Adrenal gland (tissue), 5 donors: Measurements from ENCODE around the gene CACNA1D.

Experiments used
- POLR2A ChIP-seq, 2 donors: fragments of 450-650 bp; IDR thresholded peaks; one replicate each; pipeline ENCODE4 v1.6.1; 2017; ENCODE audit warnings: antibody characterized with exemption in 2 of 2, mild to moderate bottlenecking in 2 of 2, moderate library complexity in 1 of 2
- TF ChIP-seq, protein P1 (sequence below), 6 experiments: fragments of 450-650 bp in 4 of 6; fragments of 200-600 bp in 2 of 6; sonication (generic) in 1 of 6; IDR thresholded peaks; 1 replicate in 5 of 6; 2 replicates in 1 of 6; pipeline versions ENCODE4 v1.5.1 to v1.8.0; 2016 to 2021; ENCODE audit warnings: antibody characterized with exemption in 6 of 6, mild to moderate bottlenecking in 2 of 6, moderate library complexity in 1 of 6
- donor health status: DM: no; HTN: no; CAD: no.

DNA sequence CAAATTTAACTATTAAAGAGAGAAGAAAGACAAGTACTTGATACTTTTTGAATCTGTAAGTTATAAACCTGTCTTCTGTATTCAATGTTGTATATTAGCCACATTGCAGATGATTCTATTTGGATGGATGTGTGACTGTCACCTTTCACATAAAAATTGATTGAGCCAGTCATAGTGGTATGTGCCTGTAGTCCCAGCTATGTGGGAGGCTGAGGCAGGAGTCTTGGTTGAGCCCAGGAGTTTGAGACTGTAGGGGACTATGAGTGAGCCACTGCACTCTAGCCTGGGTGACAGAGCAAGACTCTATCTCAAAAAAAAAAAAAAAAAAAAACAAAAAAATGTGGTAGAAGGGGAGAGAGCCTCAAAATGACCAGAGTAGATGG is 12.3 kb downstream of the CACNA1D start:
- TF ChIP-seq, protein P1, sequence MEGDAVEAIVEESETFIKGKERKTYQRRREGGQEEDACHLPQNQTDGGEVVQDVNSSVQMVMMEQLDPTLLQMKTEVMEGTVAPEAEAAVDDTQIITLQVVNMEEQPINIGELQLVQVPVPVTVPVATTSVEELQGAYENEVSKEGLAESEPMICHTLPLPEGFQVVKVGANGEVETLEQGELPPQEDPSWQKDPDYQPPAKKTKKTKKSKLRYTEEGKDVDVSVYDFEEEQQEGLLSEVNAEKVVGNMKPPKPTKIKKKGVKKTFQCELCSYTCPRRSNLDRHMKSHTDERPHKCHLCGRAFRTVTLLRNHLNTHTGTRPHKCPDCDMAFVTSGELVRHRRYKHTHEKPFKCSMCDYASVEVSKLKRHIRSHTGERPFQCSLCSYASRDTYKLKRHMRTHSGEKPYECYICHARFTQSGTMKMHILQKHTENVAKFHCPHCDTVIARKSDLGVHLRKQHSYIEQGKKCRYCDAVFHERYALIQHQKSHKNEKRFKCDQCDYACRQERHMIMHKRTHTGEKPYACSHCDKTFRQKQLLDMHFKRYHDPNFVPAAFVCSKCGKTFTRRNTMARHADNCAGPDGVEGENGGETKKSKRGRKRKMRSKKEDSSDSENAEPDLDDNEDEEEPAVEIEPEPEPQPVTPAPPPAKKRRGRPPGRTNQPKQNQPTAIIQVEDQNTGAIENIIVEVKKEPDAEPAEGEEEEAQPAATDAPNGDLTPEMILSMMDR (IDR thresholded peaks at IDR 0.05) = no peak
- TF ChIP-seq POLR2A (IDR thresholded peaks at IDR 0.05) = no peak
